BE2C (cell line): ENCODE measurements around the gene RCAN2.

Experiments
- DNase-seq: peaks from one replicate; pipeline ENCODE4 v3.0.0-alpha.2; 2020
- H3K27me3 ChIP-seq: fragments of 250-450 bp; sonication (Bioruptor Pico); 2 replicates; pipeline ENCODE4 v1.5.1; 2020; ENCODE audit warnings: mild to moderate bottlenecking
- H3K36me3 ChIP-seq: fragments of 250-450 bp; sonication (Bioruptor Pico); 2 replicates; pipeline ENCODE4 v1.5.1; 2020; ENCODE audit warnings: mild to moderate bottlenecking
- H3K4me1 ChIP-seq: fragments of 250-450 bp; sonication (Bioruptor Pico); 2 replicates; pipeline ENCODE4 v1.5.1; 2020
- H3K4me3 ChIP-seq: 2 replicates; pipeline ENCODE4 v1.5.1; 2011; ENCODE audit warnings: low read depth, low read length
- H3K9me3 ChIP-seq: fragments of 250-450 bp; sonication (Bioruptor Pico); 2 replicates; pipeline ENCODE4 v1.5.1; 2020
- CTCF ChIP-seq: IDR thresholded peaks from 2 replicates; pipeline ENCODE4 v1.5.1; 2012; ENCODE audit warnings: mild to moderate bottlenecking, low read depth, low read length

RCAN2 gene

GRCh38 chr6:46414398-46414797, 76.9 kb downstream of the RCAN2 start:
- Histone ChIP-seq H3K4me1 (no peaks in the 10 kb centered on the region), H3K36me3 (no peaks in the 10 kb centered on the region), H3K4me3 (no peak overlapping the region), H3K9me3 (no peaks in the 10 kb centered on the region), H3K27me3 (no peaks in the 10 kb centered on the region)
- no peak for DNase-seq
- no peak for TF ChIP-seq CTCF

GRCh38 chr6:46412662-46413061, 78.6 kb downstream of the RCAN2 start:
- no peak for TF ChIP-seq CTCF
- H3K4me1 ChIP-seq: no peaks in the 10 kb centered on the region
- H3K27me3 ChIP-seq: no peaks in the 10 kb centered on the region
- H3K9me3 ChIP-seq: no peaks in the 10 kb centered on the region
- H3K36me3 ChIP-seq: no peaks in the 10 kb centered on the region
- no peak overlapping the region for H3K4me3 ChIP-seq
- DNase-seq: no peak

GRCh38 chr6:46411456-46412197, 79.6 kb downstream of the RCAN2 start:
- Histone ChIP-seq H3K4me1 (no peaks in the 10 kb centered on the region), H3K9me3 (no peaks in the 10 kb centered on the region), H3K27me3 (no peaks in the 10 kb centered on the region), H3K4me3 (no peak overlapping the region), H3K36me3 (no peaks in the 10 kb centered on the region)
- TF ChIP-seq CTCF: no peak
- no peak for DNase-seq

- H3K4me3 ChIP-seq: no peak overlapping the region
- no peaks in the 10 kb centered on the region for H3K9me3 ChIP-seq
- H3K36me3 ChIP-seq: no peaks in the 10 kb centered on the region
- no peaks in the 10 kb centered on the region for H3K4me1 ChIP-seq
- no peak for TF ChIP-seq CTCF
- H3K27me3 ChIP-seq: no peaks in the 10 kb centered on the region
- DNase-seq: no peak
These were observed 80.8 kb downstream of the RCAN2 start for GRCh38 chr6:46410334-46410953.

- H3K27me3 ChIP-seq: no peaks in the 10 kb centered on the region
- no peaks in the 10 kb centered on the region for H3K36me3 ChIP-seq
- no peak overlapping the region for H3K4me3 ChIP-seq
- no peaks in the 10 kb centered on the region for H3K9me3 ChIP-seq
- no peak for TF ChIP-seq CTCF
- no peak for DNase-seq
- H3K4me1 ChIP-seq: no peaks in the 10 kb centered on the region
These were observed 83.3 kb downstream of the RCAN2 start for GRCh38 chr6:46407776-46408530.
